Prostate gland (tissue), 2 donors: ENCODE data around the gene ARHGEF37. TPM values are rescaled to one million over a fixed set of nuclear protein-coding genes. Genes with fewer than 3 reads are reported as not detected.

ENCODE experiments used
- DNase-seq: peaks from one replicate; pipeline ENCODE4 v3.0.0-alpha.2; 2019; ENCODE audit warnings: low spot score
- H3K27ac ChIP-seq, 2 donors: fragments of 200-600 bp; sonication (generic); 2 replicates each; pipeline ENCODE4 v1.5.1; 2017 to 2019
- H3K27me3 ChIP-seq: fragments of 200-600 bp; sonication (generic); replicated peaks from 2 replicates; pipeline ENCODE4 v1.5.1; 2019; ENCODE audit not compliant: insufficient read depth
- H3K36me3 ChIP-seq, 2 donors: fragments of 200-600 bp; sonication (generic); 1 replicate in 1 of 2; 2 replicates in 1 of 2; pipeline versions ENCODE4 v1.5.1 to v1.8.1; 2017 to 2019
- H3K4me1 ChIP-seq: fragments of 200-600 bp; sonication (generic); replicated peaks from 2 replicates; pipeline ENCODE4 v1.5.1; 2019
- H3K4me3 ChIP-seq, 2 donors: fragments of 200-600 bp; sonication (generic); 2 replicates each; pipeline ENCODE4 v1.5.1; 2017 to 2019
- H3K9me3 ChIP-seq: fragments of 200-600 bp; sonication (generic); 2 replicates; pipeline ENCODE4 v1.5.1; 2017
- CTCF ChIP-seq, 4 experiments: fragments of 200-600 bp in 2 of 4; fragments of 450-650 bp in 2 of 4; sonication (generic) in 2 of 4; IDR thresholded peaks; 1 replicate in 3 of 4; 2 replicates in 1 of 4; pipeline ENCODE4 v1.5.1; 2016 to 2019; ENCODE audit warnings: antibody characterized with exemption in 4 of 4, mild to moderate bottlenecking in 2 of 4, moderate library complexity in 2 of 4
- POLR2A ChIP-seq: fragments of 450-650 bp; IDR thresholded peaks from one replicate; pipeline ENCODE4 v1.6.1; 2016; ENCODE audit warnings: antibody characterized with exemption, mild to moderate bottlenecking
- POLR2AphosphoS5 ChIP-seq: sonication (generic); formaldehyde crosslinking; IDR thresholded peaks from one replicate; pipeline ENCODE4 v1.6.1; 2017; ENCODE audit warnings: antibody characterized with exemption
- WGBS: methylation state at CpG from one replicate; pipeline ENCODE4 v1.1.5; 2018; 5-methylcytosine and 5-hydroxymethylcytosine counted together
- intact Hi-C: fragments of 100-400 bp; cut with DNase I; formaldehyde crosslinking; loops from one replicate; pipeline ENCODE4 v1.14.2; 2022
- total RNA-seq, 2 donors: library from RNA; depleted of rRNA; stranded (reverse); fragments of >200 nt; gene quantifications; one replicate each; pipeline ENCODE4 v1.1.0, GENCODE V29; 2016

Gene ARHGEF37
- total RNA-seq, 2 donors from 2014 or later = 50.4 to 61.1 TPM

GRCh38 chr5:149605354-149605997 is 24.2 kb downstream of the ARHGEF37 start:
- no peaks in the 10 kb centered on the region for H3K4me1 ChIP-seq
- no peak for DNase-seq
- peaks cover 0 to 10% of the 10 kb centered on the region in 2 donors for H3K36me3 ChIP-seq
- intact Hi-C loops = no loop called here
- no peak overlapping the region for H3K4me3 ChIP-seq
- 74% methylated on average over 5 of the region's 5 CpGs for WGBS
- TF ChIP-seq CTCF (IDR thresholded peaks at IDR 0.05) (no peak), POLR2A (no peak), POLR2AphosphoS5 (no peak)
- H3K27me3 ChIP-seq = no peaks in the 10 kb centered on the region
- H3K9me3 ChIP-seq = no peaks in the 10 kb centered on the region
- H3K27ac ChIP-seq = peak overlapping the region in 1 of 2 donors; percentile 3

- Histone ChIP-seq H3K9me3 (no peaks in the 10 kb centered on the region), H3K36me3 (peaks cover 0 to 10% of the 10 kb centered on the region in 2 donors), H3K4me3 (no peak overlapping the region), H3K27me3 (no peaks in the 10 kb centered on the region), H3K27ac (peak overlapping the region in 1 of 2 donors; percentile 3), H3K4me1 (no peaks in the 10 kb centered on the region)
- no peak for TF ChIP-seq POLR2A
- TF ChIP-seq POLR2AphosphoS5 = peak; percentile 14
- intact Hi-C loops = no loop called here
- 74% methylated on average over 11 of the region's 11 CpGs for WGBS
- peak; percentile 42 for DNase-seq
Observed at GRCh38 chr5:149605998-149606724, 24.9 kb downstream of the ARHGEF37 start.

GRCh38 chr5:149608936-149609545 is 27.7 kb downstream of the ARHGEF37 start:
- Histone ChIP-seq H3K36me3 (peaks cover 0 to 10% of the 10 kb centered on the region in 2 donors), H3K4me3 (no peak overlapping the region), H3K4me1 (peaks cover 3% of the 10 kb centered on the region), H3K27me3 (no peaks in the 10 kb centered on the region), H3K9me3 (no peaks in the 10 kb centered on the region), H3K27ac (no peak overlapping the region)
- 93% methylated on average over 4 of the region's 4 CpGs for WGBS
- intact Hi-C loops = no loop called here
- TF ChIP-seq CTCF (IDR thresholded peaks at IDR 0.05) = no peak
- no peak for TF ChIP-seq POLR2A
- no peak for TF ChIP-seq POLR2AphosphoS5
- no peak for DNase-seq

GRCh38 chr5:149609640-149610219 is 28.4 kb downstream of the ARHGEF37 start:
- no peaks in the 10 kb centered on the region for H3K27me3 ChIP-seq
- peaks cover 5% of the 10 kb centered on the region for H3K4me1 ChIP-seq
- no peak overlapping the region for H3K4me3 ChIP-seq
- no peak overlapping the region for H3K27ac ChIP-seq
- WGBS = 97% methylated on average over 13 of the region's 14 CpGs
- TF ChIP-seq CTCF (IDR thresholded peaks at IDR 0.05) = no peak
- no peaks in the 10 kb centered on the region for H3K9me3 ChIP-seq
- peaks cover 0 to 10% of the 10 kb centered on the region in 2 donors for H3K36me3 ChIP-seq
- intact Hi-C loops = no loop called here
- no peak for DNase-seq

- TF ChIP-seq POLR2A (no peak), POLR2AphosphoS5 (no peak), CTCF (IDR thresholded peaks at IDR 0.05) (no peak)
- peaks cover 0 to 10% of the 10 kb centered on the region in 2 donors for H3K36me3 ChIP-seq
- no peaks in the 10 kb centered on the region for H3K27me3 ChIP-seq
- DNase-seq = no peak
- H3K4me3 ChIP-seq = no peak overlapping the region
- 99% methylated on average over 4 of the region's 4 CpGs for WGBS
- intact Hi-C loops = no loop called here
- peaks cover 6% of the 10 kb centered on the region for H3K4me1 ChIP-seq
- peak overlapping the region; percentile 10 to 52 for H3K27ac ChIP-seq
- H3K9me3 ChIP-seq = no peaks in the 10 kb centered on the region
Observed at GRCh38 chr5:149610589-149611255, 29.4 kb downstream of the ARHGEF37 start.
